CD4-positive, alpha-beta T cell treated with Interleukin-17A for 1 hour (primary cell): ENCODE results near the gene RCL1.

ENCODE experiments used
- DNase-seq: peaks from one replicate; pipeline ENCODE4 v3.0.0-alpha.2; 2020

RCL1 gene

GRCh38 chr9:4815381-4815956, 22.7 kb downstream of the RCL1 start:
- no peak for DNase-seq

- DNase-seq, result no peak
Measured at GRCh38 chr9:4820168-4820567, 27.4 kb downstream of the RCL1 start.

- DNase-seq, result no peak
Measured at GRCh38 chr9:4821133-4821532, 28.4 kb downstream of the RCL1 start.

- no peak for DNase-seq
Measured at GRCh38 chr9:4822057-4822456, 29.3 kb downstream of the RCL1 start.

GRCh38 chr9:4826417-4827166, 33.8 kb downstream of the RCL1 start:
- DNase-seq, result no peak

GRCh38 chr9:4827224-4827623, 34.5 kb downstream of the RCL1 start:
- no peak for DNase-seq

GRCh38 chr9:4828761-4829160, 36.0 kb downstream of the RCL1 start:
- no peak for DNase-seq

GRCh38 chr9:4829969-4830368, 37.2 kb downstream of the RCL1 start:
- no peak for DNase-seq

- DNase-seq, result no peak
Measured at GRCh38 chr9:4830699-4831098, 38.0 kb downstream of the RCL1 start.

- no peak for DNase-seq
Measured at GRCh38 chr9:4831119-4831518, 38.4 kb downstream of the RCL1 start.

- DNase-seq, result no peak
Measured at GRCh38 chr9:4831944-4832343, 39.2 kb downstream of the RCL1 start.

- DNase-seq, result no peak
Measured at GRCh38 chr9:4832786-4833579, 40.2 kb downstream of the RCL1 start.

GRCh38 chr9:4833781-4834560, 41.2 kb downstream of the RCL1 start:
- no peak for DNase-seq

- DNase-seq, result no peak
Measured at GRCh38 chr9:4836676-4837075, 43.9 kb downstream of the RCL1 start.

- no peak for DNase-seq
Measured at GRCh38 chr9:4837261-4838188, 44.8 kb downstream of the RCL1 start.

- DNase-seq, result no peak
Measured at GRCh38 chr9:4838189-4838546, 45.4 kb downstream of the RCL1 start.

GRCh38 chr9:4839470-4839912, 46.7 kb downstream of the RCL1 start:
- no peak for DNase-seq

- no peak for DNase-seq
Measured at GRCh38 chr9:4840018-4840417, 47.3 kb downstream of the RCL1 start.

- no peak for DNase-seq
Measured at GRCh38 chr9:4842213-4842612, 49.5 kb downstream of the RCL1 start.

GRCh38 chr9:4842734-4843133, 50.0 kb downstream of the RCL1 start:
- DNase-seq, result no peak

GRCh38 chr9:4844056-4844838, 51.5 kb downstream of the RCL1 start:
- no peak for DNase-seq
